SIG-M5 treated with dmso at 0.1 percent for 504 hours (cell line): ENCODE measurements around the gene EML5.

ENCODE experiments used
- DNase-seq: peaks from one replicate; lab custom pipeline; 2025; ENCODE audit not compliant: unreplicated experiment; lab: John Stamatoyannopoulos, UW

The EML5 gene

DNA sequence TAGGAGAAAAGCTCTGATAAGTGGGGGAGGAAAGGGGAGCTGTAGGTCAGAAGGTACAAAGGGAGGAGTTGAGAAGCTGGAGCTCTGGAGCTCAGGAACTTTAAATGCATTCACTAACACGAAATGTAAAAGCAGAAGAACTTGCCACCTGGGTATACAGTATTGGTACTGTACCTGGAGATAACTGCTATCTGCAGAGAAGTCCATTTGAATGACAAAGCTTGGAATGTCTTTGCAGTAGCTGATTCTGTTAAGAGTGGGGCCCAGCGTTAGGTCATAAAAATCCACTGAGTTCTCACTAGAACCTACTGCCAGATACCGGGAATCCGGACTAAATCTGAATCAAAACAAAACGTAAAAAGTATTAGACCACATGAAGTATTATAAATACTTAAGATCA, 174.3 kb downstream of the EML5 start:
- no peak for DNase-seq

DNA sequence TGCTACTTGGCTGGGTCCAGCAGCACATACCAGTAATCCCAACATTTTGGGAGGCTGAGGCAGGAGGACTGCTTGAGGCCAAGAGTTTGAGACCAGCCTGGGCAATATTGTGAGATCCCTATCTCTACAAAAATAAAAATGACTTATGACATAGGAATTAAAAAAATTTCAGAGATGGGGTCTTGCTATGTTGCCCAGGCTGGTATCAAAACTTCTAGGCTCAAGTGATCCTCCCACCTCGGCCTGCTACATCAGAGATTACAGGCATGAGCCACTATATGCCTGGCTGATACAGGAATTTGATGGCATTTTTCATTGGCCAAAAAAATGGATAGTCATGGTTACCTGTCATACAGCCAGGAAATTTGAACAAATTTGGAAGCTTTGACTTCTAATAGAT, 175.3 kb downstream of the EML5 start:
- DNase-seq, result no peak

DNA sequence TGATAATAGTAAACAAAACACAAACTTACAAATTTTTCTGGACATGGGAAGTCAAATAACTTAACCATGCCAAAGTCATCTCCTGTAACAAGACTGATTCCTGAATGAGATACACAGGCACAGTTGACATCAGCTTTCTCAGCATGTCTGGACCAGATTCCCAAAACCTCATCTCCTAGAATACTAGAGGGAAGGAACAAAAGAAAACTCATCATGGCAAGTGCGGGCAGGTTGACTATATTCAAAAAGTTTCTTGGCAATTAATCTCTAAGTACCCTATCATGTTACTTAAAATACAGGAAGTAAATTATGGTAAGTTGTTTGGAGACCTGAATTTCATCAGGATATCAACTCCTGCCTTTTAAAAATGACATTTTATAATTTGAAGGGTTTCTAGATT, 176.1 kb downstream of the EML5 start:
- no peak for DNase-seq

DNA sequence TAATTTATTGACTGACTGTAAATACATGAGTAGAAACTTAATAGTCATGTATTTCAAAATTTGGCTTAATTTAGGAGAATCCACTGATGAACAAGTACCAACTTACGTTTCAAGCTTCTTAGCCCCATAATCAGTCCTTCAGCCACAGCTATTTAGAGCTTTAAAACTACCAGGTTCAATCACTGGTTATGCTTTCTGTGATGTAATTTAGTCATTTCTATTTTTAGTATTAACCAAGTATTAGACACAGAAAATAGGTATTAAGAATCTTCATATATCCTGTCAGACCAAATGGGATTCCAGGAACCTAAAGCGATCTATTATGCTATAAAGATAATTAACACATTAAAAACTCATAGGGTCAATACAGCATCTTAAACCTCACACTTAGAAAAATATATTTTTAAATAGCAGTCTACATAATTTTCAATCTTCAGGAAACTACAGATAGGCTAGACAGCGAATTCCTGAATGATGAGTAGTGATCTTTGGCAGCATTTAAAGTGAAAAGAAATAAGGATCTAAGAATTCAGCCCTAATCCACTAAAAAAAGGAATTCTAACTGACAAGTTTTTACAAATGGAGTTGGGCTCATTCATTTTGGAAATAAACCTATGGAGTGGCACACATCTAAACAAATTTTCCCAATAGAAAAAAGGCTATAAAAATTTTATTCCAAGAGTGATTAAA, 178.4 kb downstream of the EML5 start:
- DNase-seq, result no peak

DNA sequence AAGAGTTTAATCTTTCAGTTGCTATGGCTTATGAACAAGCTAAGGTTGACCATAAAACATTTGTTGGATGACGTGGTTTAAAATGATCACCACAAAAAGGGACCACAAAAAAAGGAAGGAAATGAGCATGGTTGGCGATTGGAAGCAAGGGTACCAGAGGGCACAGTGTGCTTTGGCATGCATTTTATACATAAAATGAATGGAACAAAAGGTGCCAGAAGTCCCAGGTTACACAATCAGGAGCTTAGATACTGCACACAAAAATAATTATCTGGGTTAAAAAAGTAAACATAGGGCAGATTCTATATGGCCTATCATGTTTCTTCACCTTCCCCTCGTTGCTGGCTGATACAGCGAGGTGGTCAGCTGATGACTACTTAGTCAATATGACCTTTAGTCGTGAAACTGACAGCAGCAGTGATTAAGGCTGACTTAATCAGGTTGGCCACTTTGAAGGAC, 179.2 kb downstream of the EML5 start:
- DNase-seq, result no peak

DNA sequence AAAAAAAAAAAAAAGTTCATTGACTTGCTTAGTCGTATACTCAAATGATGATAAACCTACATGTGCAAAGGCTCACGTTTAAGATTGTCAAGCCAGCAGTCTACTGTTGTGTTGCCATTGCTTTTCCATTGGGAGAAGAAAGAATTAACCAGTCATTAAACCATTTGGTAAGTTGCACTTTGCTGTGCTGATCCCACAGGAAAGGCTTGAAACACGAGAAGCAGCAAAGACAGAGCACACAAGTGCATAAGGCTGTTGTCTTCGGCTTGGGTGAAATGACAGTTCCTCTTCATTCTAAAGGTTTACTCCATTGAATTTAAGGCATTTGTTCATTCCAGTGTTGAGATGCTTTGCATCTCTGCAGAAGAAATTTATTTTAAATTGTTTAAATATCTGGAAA, 179.8 kb downstream of the EML5 start:
- DNase-seq, result no peak

DNA sequence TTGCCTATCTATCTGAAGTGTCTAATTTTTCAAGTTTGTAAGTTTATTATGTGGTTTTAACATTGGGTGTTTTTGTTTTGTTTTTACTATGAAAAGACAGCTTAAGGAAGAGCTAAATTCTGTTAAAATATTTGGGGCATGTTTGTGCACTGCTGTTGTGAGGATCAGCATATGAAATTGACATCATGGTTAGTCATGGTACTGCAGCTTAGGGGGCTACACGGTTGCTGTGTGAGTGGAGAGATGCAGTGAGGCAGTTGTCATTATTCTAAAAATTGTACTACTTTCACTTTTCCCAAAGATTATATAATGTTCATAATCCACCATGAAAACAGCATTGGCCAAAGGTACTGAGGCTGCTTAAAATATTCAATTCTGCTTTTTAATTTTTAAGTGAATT, 180.9 kb downstream of the EML5 start:
- no peak for DNase-seq

DNA sequence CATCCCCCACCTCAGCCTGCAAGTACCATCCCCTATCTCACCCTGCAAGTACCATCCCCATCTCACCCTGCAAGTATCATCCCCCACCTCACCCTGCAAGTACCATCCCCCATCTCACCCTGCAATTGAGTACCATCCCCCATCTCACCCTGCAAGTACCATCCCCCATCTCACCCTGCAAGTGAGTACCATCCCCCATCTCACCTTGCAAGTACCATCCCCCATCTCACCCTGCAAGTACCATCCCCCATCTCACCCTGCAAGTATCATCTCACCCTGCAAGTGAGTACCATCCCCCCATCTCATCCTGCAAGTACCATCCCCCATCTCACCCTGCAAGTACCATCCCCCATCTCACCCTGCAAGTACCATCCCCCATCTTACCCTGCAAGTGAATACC, 184.9 kb downstream of the EML5 start:
- DNase-seq, result no peak

DNA sequence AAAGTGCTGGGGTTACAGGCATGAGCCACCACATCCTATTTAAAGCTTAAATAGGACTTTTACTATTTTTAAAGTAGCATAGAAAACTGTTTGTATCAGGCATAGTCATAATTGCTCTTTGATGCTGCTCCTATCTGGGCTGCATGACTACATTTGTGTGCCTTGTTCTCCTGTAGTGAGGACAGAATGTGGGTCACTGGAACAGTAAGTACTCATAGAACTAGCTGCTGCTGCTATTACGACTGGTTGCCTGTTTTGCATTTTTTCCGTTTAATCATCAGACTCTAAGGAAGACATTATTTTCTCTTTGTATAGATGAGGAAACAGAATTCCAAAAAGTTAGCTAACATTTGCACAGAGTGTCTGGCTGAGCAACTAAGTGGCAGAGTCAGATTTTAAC, 187.2 kb downstream of the EML5 start:
- no peak for DNase-seq

DNA sequence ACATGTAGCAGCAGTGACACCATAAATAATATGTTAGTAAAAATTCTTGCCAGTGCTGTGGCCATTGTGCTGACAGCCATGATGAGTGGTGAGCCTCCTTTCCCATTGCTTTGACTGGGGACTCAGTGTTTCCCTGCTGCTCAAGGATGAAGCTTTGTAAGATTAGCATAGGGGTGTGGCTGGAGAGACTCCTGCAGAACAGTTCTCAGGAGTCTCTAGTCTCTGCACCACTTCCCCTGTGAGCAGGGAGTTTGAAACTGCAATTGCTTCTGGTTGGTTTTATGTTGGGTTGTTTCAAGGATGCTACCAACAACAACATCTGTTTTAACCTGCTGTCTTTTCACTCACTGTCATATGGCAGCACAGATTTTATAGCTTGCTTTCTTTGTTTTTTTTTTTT, 188.5 kb downstream of the EML5 start:
- DNase-seq, result no peak

DNA sequence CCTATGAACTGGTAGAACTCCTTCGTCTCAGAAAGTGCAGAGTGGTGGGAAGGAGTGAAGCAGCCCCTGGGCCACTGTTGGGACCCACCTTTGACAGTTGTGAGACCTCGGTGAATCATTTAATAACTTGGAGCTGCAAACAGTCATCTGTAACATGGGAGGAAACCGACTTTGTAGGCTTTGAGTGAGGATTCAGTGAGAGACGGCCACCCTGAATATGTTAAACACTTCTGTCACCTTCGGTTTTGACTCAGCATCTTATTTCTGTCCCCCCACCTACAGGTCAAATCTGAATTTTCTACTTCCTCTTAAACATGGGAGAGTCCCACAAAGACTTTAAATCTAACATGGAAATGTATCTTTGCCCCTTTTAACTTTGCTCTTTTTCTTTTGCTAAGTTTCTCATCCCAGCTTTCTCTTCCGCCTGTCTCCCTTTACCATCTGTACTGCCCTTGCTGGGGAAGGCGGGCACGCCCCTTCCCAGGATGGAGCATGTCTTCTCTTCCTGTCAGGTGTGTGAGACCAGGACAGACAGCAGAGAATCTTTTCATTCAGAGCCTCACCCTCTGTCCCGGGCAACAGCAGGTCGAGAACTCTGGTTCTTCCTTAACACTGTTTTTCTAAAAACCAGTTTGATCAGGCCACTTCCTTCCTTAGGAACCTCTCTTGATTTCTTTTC, 192.9 kb downstream of the EML5 start:
- DNase-seq, result no peak

DNA sequence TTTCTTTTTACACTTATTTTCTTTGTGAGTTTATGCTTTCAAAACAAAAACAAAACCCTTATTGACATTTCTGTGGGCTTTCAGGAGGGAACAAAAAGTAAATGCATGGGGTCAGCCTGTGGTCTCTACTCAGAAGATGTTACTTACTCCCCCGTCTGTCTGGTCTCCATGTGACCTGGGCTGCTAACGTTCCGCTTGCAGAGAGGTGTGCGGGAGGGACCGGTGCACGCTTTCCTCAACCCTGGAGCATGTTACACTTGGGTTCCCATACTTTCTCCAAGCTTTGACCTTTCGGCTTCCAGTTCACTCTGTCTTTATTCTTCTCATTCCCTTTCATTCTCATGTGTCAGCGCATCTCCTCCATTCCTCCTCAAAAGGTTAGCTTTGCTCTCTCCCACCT, 193.4 kb downstream of the EML5 start:
- no peak for DNase-seq

DNA sequence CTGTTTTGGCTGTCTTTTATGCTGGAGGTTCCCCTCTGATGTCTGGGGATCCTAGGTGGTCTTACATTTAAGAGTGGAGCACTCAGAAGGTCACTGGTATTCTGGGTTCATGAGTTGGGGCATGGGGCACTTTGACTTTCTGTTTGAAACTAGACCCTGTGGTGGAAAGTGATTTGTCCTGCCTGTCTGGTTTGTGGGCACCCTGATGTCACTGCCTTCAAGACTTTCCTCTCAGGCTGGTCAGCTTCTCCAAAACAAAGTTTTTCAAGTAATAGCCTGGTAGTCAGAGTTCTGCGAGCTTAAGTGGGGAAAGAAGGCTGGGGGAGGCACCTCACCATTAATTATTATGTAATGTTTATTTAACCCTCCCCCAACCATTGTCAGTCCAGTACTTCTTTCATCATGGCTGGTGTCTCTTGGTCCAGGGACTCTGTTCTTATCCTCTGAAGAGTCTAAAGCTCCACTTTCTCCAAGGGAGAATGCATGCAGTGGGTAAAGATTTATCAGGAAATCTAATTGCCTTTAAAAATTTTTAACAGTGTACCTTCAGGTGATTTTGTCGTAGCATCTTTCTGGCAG, 194.6 kb downstream of the EML5 start:
- no peak for DNase-seq

DNA sequence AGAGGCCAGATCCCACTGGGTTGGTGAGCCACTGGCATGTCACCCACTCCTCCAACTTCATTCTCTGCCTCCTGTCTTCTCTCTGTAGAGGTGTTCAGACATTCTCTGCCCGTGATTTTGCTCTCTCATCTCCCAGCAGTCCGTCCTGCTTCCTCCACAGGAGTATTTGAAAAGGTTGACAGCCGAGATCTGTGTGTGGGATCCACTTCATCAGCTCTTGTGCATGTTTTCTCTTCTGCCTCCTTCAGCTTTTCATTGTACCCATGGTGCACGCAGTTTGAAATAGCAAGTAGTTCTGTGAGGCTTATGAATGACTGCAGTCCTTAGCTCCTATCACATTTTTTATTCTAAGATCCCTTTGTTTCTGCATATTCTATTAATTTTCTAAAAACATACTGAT, 195.2 kb downstream of the EML5 start:
- no peak for DNase-seq

DNA sequence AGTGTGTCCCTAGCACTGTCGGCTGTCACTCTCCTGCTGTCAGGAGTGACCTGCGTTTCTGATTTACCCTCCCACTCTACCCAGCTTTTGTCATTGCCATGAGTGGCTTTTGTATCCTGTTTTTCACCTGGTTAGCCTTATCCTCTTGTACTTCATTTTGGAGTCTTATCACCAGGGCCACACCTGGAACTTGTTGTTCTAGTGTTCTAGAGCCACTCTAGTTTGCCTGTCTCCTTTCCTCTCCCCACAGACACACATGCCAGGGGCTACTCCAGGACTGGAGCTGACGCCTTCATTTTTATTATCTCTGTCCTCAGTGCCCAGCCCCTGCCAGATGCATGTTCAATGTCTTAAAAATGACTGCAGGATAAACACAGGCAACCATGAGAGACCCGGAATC, 195.7 kb downstream of the EML5 start:
- DNase-seq, result no peak

DNA sequence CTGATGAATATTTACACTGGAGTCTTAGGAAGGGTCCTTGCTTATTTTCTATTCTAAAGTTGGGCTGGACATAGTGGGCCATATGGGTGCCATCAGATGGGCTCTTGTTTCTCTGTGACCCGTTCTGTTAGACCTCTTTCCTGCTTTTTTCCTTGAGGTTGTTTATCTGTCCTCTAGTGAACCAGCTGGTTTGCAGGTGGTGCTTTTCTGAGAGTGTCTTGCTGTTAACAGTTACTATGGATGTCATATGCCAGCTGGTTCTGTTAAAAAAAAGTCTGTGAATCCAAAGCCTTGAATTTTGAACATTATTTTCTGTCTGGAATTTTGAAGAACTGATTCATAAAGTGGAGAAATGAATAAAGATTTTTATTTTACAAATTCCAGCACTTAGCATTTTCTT, 200.7 kb downstream of the EML5 start:
- no peak for DNase-seq

DNA sequence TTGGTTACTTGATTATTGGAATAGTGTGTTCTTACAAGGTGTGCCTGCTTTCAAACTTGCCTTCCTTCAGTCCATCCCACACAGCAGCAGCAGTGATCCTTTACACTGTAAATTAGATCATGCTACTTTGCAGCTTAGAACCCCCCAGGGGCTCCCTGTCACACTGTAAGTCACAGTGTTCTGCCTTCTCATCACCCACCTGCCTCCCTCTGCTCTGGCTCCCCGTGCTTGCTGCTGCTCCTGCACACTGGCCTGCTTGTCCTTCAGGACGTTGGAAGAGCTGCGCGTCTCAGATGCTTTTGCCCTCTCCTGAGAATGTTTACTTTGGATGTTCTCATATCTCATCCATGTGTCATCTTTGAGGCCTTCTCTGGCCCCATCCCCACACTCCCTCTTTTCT, 202.6 kb downstream of the EML5 start:
- DNase-seq, result no peak

DNA sequence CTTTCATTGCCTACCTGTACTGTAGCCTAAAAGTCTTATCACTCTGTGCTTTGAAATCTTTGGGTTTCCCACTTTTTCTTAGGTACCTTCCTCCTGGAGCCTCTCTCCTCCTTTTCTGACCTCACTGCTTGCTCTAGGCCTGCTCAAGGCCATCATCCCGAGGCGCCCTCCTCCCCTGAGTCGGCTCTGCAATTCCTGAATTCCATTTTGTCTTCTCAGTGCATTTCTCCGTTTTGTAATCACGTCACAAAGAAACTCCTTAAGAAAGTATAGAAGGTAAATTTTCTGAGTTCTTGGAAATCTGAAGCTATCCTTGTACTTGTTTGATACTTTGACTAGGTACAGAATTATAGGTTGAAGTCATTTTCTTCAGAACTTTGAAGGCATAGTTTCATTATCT, 204.7 kb downstream of the EML5 start:
- no peak for DNase-seq

DNA sequence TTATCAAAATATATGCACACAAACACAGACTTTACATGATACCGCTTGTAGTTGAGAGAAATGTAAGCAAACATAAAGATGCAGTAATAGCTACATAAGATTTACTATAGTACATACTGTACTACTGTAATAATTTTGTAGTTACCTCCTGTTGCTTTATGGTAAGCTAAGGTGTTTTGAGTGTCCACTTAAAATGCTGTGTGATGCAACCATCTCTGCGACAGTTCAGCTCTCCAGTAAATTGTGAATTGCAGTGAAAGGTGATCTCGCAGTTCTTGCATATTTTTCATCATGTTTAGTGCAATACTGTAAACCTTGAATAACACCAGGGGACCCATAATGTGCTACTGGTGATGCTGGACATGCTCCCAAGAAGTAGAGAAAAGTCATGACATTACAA, 208.3 kb downstream of the EML5 start:
- no peak for DNase-seq

DNA sequence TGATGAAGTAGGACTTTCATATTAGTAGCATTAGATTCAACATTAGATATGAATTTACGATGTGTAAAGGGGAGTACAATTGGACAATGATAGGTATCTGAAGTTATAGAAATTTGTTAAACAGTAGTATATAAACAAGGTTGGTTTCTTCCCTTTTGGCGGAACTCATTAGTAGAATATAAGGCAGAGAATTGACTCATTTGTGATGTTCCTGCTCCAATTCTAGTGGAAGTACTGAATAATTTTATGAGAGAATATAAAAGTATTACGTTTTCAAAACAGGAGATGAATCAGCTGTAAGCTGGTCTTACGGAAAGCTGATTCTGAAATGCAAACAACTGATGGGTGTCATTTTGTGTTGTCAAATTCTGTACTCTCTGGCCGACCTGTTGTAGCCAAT, 216.5 kb downstream of the EML5 start:
- no peak for DNase-seq

DNA sequence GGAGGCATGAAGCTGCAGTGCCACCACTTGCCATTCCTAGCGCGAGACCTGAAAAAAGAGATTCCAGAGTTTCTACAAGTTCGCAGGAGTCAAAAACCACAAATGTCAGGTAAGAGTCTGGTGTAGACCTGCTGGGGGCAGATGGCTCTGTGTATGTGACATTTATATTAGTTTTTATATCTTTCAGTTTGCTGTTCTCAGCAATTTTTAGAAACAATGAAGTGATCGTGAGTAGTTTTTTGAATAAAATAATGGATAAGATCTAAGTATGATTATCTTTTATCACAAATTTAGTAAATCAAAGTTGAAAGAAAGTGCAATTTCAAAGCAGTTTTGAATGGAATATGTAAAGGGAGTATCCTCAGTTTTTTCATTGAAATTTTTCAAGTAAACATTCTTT, 220.6 kb downstream of the EML5 start:
- no peak for DNase-seq

DNA sequence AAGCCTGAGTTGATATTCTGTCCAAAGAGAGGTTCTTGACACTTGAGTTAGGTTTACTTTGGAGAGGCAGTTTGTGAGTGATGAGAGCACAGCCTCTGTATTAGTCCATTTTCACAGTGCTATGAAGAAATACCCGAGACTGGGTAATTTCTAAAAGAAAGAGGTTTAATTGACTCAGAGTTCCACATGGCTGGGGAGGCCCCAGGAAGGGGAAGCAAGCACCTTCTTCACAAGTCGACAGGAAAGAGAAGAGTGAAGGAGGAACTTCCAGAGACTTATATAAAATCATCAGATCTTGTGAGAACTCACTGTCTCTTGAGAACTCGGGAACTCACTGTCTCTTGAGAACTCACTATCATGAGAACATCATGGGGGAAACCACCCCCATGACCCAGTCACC, 224.6 kb downstream of the EML5 start:
- no peak for DNase-seq

DNA sequence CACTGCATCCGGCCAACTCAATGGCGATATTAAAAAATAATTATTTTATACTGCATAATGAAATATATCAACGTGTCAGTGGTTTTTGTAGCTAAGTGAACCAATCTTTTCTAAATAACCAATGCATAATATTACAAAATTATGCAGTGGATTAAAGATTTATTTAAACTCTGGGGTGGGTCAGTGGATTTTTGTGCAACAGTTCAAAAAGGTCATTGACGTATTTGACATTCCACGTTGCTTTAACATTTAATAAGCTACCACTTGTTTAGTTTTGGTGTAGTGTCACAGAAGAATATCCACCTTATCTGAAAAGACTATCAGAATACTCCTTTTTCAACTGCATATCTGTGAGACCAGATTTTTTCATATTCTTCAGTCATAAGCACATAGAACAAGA, 227.3 kb downstream of the EML5 start:
- no peak for DNase-seq
